HG03159 (cell line): ENCODE data around the gene ZNF525.
"Not testable (repeated sequence)": the region's sequence is repeated elsewhere in the genome, so short reads cannot be mapped to it uniquely, and the experiment has no call there.

Experiments used
- ATAC-seq: cut with Tn5 transposase; IDR thresholded peaks from one replicate; pipeline ENCODE4 v1.9.1; 2021; ENCODE audit warnings: mild to moderate bottlenecking, moderate library complexity; ENCODE audit not compliant: unreplicated experiment

ZNF525 gene

DNA sequence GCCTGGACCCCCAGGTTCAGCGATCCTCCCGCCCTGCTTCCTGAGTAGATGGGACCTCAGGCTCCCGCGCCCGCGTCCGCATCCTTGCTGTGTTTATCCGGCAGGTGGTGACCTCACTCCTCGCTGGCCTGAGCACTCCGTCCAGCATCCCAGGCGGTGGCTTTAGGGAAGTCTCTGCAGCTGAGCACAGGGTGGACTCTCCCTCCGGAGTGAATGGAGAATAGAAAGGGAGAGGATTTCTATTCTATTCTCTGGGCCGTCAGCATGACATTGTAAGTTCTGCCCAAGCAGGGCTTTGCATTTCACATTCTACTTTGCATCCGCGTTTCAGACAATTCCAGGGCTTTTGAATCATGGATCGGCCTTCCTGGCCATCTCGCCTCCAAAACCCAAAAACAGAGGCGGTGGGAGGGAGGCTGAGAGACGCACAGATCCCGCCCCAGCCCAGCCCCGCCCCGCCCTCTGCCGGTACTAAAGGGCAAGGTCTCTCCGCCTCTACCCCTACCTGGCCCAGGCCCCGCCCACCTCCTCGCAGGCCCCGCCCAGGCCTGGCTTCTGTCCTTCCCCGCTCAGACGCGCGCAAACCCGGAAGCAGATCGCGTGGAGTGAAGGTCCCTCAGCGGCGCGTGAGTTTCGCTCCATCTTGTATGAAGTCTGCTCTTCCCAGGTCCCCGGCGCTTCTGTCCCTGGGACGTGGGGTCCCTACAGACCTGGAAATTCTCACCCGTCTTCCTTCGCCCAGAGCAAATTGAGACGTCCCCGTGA lies at the start of gene ZNF525:
ZNF525 (plus strand) TSS at position 572 of the 765 bp plus-strand sequence. CDS start 6,577 bp downstream, outside the sequence.
- peak; percentile 99 for ATAC-seq

DNA sequence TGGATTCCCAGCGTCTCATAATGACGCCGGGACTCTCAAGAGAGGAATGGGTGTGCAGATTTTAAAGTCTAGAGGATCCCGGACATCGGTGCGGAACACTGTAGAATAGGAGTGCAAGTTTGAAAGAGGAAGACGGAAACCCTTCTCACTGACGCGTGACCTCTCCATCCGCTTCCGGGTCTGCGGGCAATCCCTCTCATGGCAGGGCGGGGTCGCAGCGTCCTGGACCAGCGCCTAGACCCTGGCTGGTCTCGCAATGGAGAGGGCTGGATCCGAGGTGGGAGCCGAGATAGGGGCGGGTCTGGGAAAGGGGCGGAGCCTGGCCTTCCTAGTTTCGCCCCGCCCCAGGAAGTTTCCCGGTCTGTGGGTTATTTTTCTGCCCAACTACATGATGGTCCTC lies 36.5 kb upstream of the ZNF525 start:
- no peak for ATAC-seq

- no peak for ATAC-seq
Measured at GRCh38 chr19:53332484-53332883, 33.0 kb upstream of the ZNF525 start.

DNA sequence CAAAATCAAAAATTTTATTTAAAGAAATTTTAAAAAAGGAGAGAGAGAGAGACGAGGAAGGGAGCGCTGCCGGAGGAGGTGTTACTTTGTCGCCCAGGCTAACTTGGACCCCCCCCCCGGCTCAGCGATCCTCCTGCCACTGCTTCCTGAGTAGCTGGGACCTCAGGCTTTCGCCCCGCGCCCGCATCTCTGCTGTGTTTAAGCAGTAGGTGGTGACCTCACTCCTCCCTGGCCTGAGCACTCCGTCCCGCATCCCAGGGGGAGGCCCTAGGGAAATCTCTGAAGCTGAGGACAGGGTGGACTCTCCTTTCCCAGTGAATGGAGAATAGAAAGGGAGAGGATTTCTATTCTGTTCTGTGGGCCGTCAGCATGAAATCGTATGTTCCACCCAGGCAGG lies 32.4 kb upstream of the ZNF525 start:
- peak; percentile 17 for ATAC-seq

DNA sequence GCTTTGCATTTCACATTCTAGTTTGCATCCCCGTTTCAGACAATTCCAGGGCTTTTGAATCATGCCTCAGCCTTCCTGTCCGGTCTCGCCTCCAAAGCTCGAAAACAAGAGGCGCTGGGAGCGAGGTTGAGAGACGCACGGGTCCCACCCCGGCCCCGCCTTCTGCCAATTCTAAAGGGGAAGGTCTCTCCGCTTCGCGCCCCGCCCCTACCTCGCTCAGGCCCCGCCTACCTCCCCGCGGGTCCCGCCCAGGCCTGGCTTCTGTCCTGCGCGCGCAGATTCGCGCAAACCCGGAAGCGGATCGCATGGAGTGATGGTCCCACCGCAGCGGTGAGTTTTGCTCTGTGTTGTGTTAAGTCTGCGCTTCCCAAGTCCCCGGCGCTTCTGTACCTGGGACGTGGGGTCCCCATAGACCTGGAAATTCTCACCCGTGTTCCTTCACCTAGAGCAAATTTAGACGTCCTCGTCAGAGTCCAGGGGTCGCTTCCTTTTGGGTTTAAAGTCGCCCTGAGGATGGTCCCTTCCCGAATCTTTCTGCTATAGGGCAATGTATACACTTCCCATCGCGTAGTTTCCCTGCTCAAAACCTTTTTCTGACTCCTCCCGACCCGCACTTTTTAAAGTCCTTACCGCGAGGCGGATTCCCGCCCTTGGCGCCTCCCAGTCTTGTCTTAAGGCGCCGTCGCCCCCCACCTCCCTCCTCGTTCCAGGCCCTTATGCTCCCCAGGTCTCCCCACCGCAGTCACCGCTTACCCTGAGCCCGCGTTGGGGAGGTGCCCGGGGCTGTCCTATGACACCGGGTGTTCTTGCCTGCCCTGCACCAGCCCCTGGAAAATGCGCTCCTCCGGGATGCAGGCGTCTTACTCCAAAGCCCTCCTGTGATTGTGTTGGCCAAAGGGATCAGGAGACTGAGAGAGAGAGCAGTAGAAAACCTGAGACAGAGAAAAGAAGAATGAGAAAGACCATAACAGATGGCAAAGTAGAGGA lies 31.7 kb upstream of the ZNF525 start, which contains the start of gene ZNF845:
ZNF845 (plus strand) TSS at position 287 of the 987 bp plus-strand sequence. CDS start 7,559 bp downstream, outside the sequence.
- ATAC-seq, result peak; percentile 96

- ATAC-seq, result not testable (repeated sequence)
Measured at GRCh38 chr19:53344403-53344802, 21.1 kb upstream of the ZNF525 start.

DNA sequence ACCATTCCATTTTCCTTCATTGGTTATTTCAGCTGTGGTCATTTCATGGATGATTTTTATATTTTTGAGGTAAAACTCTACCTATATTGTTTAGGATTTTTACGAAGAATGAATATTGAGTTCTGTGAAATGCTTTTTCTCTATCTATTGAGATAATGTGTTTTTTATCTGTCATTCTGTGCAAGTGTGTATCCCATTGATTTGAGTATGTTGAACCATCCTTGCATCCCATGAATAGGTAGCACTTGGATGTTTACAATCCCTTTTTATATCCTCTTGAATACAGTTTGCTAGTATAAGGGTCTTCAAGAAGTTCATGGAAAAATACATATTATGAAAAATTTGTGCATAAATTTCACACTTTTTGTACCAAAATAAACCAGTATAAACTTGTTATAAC lies 9.8 kb upstream of the ZNF525 start:
- no peak for ATAC-seq

DNA sequence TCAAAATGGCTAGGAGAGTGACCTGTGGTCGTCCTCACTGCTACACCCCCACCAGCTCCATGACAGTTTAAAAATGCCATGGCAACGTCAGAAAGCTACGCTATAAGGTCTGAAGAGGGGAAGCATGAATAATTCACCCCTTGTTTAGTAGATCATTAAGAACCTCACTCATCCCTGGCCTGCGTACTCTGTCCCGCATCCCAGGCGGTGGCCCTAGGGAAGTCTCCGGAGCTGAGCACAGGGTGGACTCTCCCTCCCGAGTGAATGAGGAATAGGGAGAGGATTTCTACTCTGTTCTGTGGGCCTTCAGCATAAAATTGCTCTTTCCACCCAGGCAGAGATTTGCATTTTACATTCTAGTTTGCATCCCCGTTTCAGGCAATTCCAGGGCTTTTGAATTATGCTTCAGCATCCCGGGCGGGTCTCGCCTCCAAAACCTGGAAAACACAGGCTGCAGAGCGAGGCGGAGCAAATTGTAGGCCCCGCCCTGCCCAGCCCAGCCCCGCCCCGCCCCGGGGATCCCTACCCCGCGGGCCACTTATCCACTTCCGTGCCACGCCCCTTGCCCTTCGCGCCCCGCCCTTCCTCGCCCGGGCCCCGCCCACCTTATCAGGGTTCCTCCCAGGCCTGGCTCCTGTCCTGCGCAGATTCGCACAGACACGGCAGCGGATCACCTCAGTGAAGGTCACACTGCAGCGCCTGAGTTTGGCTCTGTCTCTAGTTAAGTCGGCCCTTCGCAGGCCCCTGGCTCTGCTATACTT lies 7.5 kb upstream of the ZNF525 start:
- no peak for ATAC-seq

DNA sequence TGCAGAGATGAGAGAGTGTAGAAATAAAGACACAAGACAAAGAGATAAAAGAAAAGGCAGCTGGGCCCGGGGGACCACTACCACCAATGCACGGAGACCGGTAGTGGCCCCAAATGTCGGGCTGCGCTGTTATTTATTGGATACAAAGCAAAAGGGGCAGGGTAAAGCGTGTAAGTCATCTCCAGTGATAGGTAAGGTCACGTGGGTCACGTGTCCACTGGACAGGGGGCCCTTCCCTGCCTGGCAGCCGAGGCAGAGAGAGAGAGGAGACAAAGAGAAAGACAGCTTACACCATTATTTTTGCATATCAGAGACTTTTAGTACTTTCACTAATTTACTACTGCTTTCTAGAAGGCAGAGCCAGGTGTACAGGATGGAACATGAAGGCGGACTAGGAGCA lies 5.4 kb upstream of the ZNF525 start:
- not testable (repeated sequence) for ATAC-seq

DNA sequence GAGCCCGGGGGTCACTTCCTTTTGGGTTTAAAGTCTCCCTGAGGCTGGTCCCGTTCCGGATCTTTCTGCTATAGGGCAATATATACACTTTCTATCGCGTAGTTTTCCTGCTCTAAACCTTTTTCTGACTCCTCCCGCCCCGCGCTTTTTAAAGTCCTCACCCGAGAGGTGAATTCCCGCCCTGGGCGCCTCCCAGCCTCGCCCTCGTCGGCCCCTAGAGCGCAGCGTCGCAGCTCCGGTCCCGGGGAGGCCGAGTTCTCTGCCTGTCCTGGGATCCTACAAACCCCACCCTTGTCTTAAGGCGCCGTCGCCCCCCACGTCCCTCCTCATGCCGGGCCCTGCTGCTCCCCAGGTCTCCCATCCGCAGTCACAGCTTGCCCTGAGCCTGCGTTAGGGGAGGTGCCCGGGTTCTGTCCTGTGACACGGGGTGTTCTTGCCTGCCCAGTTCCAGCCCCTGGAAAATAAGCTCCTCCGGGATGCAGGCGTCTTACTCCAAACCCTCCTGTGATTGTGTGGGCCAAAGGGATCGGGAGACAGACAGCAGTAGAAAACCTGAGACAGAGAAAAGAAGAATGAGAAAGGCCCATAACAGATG lies 491 bp downstream of the ZNF525 start:
- peak; percentile 47 for ATAC-seq

- ATAC-seq, result no peak
Measured at GRCh38 chr19:53372196-53372595, 6.7 kb downstream of the ZNF525 start.

DNA sequence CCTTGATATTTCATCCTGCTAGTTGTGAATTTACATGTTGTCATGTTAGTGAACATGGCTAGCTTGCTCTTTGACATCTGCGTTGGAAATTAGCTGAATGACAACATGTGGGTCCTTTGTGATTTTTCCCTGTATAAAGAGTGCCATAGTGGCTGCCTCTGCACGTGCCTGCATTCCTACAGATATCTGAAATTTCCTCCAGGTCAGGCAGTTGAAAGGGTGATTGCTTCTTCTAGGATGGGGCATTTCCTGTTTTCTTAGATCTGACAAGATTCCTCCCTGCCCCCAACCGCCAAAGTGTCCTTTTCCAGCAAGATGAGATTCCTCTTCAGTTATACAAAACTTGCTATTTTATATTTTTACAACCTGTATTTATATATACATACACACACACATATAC lies 8.8 kb downstream of the ZNF525 start:
- ATAC-seq, result no peak

- no peak for ATAC-seq
Measured at GRCh38 chr19:53374743-53375142, 9.2 kb downstream of the ZNF525 start.

GRCh38 chr19:53381376-53381775 lies 15.9 kb downstream of the ZNF525 start:
- ATAC-seq, result no peak

DNA sequence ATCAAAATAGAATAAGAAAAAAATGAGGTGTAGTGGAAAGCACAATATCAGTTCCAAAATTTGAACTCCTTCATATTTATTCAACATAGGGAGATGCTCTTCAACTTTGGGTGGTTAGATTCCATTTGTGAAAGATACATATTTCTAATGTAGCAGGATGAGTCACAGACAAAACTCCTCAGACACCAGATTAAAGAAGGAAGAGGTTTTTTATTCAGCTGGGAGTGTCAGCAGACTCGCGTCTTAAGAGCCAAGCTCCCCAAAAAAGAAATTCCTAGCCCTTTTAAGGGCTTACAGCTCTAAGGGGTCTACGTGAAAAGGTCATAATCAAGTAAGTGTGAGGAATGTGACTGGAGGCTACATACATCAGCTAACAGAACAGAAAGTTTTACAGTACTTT lies 22.7 kb downstream of the ZNF525 start:
- no peak for ATAC-seq

GRCh38 chr19:53388904-53389303 lies 23.4 kb downstream of the ZNF525 start:
- no peak for ATAC-seq

DNA sequence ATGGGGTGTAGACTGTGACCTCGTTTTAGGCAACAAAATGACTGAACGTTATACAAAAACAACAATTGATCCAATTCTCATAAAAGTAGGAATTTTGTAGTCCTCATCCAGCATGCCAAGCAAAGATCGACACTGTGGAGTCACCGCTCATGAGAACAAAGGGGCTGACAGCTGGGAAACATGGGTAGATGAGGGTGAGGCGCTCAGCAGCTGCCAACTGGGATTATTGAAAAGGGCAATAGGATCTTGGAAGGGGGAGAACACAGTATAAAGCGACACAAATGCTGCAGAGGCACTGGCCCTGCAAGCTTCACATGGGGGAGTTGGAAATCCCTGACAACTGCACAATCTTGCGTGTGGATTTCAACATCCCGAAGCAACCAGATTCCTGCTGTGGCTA lies 24.1 kb downstream of the ZNF525 start:
- ATAC-seq, result no peak

DNA sequence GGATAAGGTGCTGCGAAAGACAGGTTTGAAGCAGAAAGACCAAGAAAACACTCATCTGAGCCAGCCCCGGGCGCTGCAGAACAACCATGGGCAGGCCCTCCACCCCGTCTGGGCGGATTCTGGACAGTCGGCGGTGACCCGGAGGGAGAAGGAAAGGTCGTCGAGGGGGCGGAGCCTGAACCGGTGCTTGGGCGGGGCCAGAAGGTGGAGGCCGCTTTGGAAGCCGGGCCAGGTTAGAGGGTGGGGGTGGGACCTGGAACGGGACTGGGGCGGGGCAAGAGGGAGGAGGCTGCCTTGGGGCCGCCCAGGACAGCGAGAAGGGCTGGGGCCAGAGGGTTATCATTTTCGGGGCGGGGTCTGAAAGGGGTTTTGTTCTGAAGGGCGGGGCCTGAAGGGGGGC lies 24.5 kb downstream of the ZNF525 start:
- ATAC-seq, result no peak

- no peak for ATAC-seq
Measured at GRCh38 chr19:53394522-53394973, 29.0 kb downstream of the ZNF525 start.
